ENCODE measurements around the gene SRBD1. TPM values are rescaled to one million over a fixed set of nuclear protein-coding genes. Genes with fewer than 3 reads are reported as not detected.

Gene SRBD1
- polyA plus RNA-seq, 1 experiment, result 2.7 TPM

- Histone ChIP-seq H3K4me3 (ENCODE audit: low read depth, low read length) (no peak overlapping the region), H3K36me3 (ENCODE audit: control insufficient read depth, insufficient read depth, low read length) (no peaks in the 10 kb centered on the region), H3K27me3 (ENCODE audit: control insufficient read depth, insufficient read depth, low read length) (no peaks in the 10 kb centered on the region)
- CTCF ChIA-PET, result interaction anchor here (1.3 kb wide), 1 partner anchor 10 kb away, joined by 3 read pairs; no protein-coding TSS in a partner anchor
- DNase-seq (ENCODE audit: low read depth), result no peak
- TF ChIP-seq CTCF (IDR thresholded peaks at IDR 0.05; ENCODE audit: insufficient read depth, low read depth, low read length), result no peak
- POLR2A ChIA-PET, result no interaction called here
Measured at GRCh38 chr2:45403036-45403435, 208.0 kb downstream of the SRBD1 start.

- H3K27me3 ChIP-seq (ENCODE audit: control insufficient read depth, insufficient read depth, low read length), result no peaks in the 10 kb centered on the region
- DNase-seq (ENCODE audit: low read depth), result no peak
- ChIA-PET POLR2A (no interaction called here), CTCF (no interaction called here)
- TF ChIP-seq CTCF (IDR thresholded peaks at IDR 0.05; ENCODE audit: insufficient read depth, low read depth, low read length), result no peak
- H3K4me3 ChIP-seq (ENCODE audit: low read depth, low read length), result no peak overlapping the region
- no peaks in the 10 kb centered on the region; the same call in 1 of the 2 replicates for H3K36me3 ChIP-seq (ENCODE audit: control insufficient read depth, insufficient read depth, low read length)
Measured at GRCh38 chr2:45401431-45401922, 209.6 kb downstream of the SRBD1 start.

GRCh38 chr2:45399040-45399784, 211.9 kb downstream of the SRBD1 start:
- ChIA-PET POLR2A (no interaction called here), CTCF (no interaction called here)
- no peaks in the 10 kb centered on the region; the same call in 1 of the 2 replicates for H3K36me3 ChIP-seq (ENCODE audit: control insufficient read depth, insufficient read depth, low read length)
- H3K4me3 ChIP-seq (ENCODE audit: low read depth, low read length), result no peak overlapping the region
- H3K27me3 ChIP-seq (ENCODE audit: control insufficient read depth, insufficient read depth, low read length), result no peaks in the 10 kb centered on the region
- DNase-seq (ENCODE audit: low read depth), result no peak
- TF ChIP-seq CTCF (IDR thresholded peaks at IDR 0.05; ENCODE audit: insufficient read depth, low read depth, low read length), result no peak

- Histone ChIP-seq H3K27me3 (ENCODE audit: control insufficient read depth, insufficient read depth, low read length) (no peaks in the 10 kb centered on the region), H3K36me3 (ENCODE audit: control insufficient read depth, insufficient read depth, low read length) (no peaks in the 10 kb centered on the region; the same call in 1 of the 2 replicates), H3K4me3 (ENCODE audit: low read depth, low read length) (no peak overlapping the region)
- TF ChIP-seq CTCF (IDR thresholded peaks at IDR 0.05; ENCODE audit: insufficient read depth, low read depth, low read length), result no peak
- POLR2A ChIA-PET, result no interaction called here
- no peak for DNase-seq (ENCODE audit: low read depth)
- CTCF ChIA-PET, result interaction anchor here (1.1 kb wide), 1 partner anchor 13 kb away, joined by 3 read pairs; no protein-coding TSS in a partner anchor
Measured at GRCh38 chr2:45397292-45397691, 213.8 kb downstream of the SRBD1 start.

- no peak for TF ChIP-seq CTCF (IDR thresholded peaks at IDR 0.05; ENCODE audit: insufficient read depth, low read depth, low read length)
- POLR2A ChIA-PET, result no interaction called here
Measured at GRCh38 chr2:45396671-45397070, 214.4 kb downstream of the SRBD1 start.

More at GRCh38 chr2:45396671-45397070, 214.4 kb downstream of the SRBD1 start:
- CTCF ChIA-PET, result interaction anchor here (1.1 kb wide), 1 partner anchor 12 kb away, joined by 3 read pairs; no protein-coding TSS in a partner anchor
- Histone ChIP-seq H3K36me3 (ENCODE audit: control insufficient read depth, insufficient read depth, low read length) (no peaks in the 10 kb centered on the region; the same call in 1 of the 2 replicates), H3K4me3 (ENCODE audit: low read depth, low read length) (no peak overlapping the region), H3K27me3 (ENCODE audit: control insufficient read depth, insufficient read depth, low read length) (no peaks in the 10 kb centered on the region)
- no peak for DNase-seq (ENCODE audit: low read depth)

All from BJ (cell line).